Measurements from ENCODE around the gene ODAD3.
"Not testable (repeated sequence)": the region's sequence is repeated elsewhere in the genome, so short reads cannot be mapped to it uniquely, and the experiment has no call there.

ODAD3 gene

DNA sequence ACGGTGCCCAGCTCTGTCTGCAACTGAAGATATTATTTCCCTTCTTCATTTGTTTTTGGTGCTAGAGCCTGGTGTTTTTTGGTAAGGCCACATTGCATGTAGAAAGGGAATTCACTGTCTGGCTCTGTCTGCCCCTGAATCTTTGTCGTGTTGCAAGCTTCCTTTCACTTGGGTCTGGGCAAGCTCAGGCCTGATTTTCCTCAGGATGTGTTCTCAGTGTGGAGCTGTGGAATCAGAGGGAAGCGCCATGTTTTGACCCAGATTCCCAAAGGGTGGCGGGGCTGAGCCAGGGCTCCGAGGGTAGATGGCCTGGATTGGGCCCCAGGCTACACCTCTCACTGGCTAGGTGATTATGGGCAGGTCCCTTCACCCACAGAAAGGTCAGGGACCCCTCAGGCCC, 9.1 kb upstream of the ODAD3 start:
- DNase-seq (ENCODE audit: low read depth in 2 of 2, low spot score in 1 of 2), result no peak

DNA sequence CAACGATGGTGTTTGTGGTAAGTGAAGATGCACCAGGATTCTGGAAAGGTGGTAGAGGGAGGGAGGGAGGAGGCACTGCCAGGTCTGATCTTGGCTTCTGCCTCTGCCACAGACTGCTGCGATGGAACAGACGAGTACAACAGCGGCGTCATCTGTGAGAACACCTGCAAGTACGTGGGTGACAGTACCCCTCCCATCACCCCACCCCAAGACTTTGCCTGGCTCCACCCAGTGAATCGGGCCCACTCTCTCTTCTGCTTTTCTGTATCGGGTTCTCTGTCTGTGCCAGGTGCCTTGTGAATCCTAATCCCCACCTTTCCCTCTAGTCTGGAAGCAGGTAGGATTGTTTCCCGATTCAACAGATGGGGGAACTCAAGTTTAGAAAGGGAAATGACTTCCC, 3.0 kb upstream of the ODAD3 start:
- DNase-seq (ENCODE audit: low read depth in 2 of 2, low spot score in 1 of 2), result no peak

DNA sequence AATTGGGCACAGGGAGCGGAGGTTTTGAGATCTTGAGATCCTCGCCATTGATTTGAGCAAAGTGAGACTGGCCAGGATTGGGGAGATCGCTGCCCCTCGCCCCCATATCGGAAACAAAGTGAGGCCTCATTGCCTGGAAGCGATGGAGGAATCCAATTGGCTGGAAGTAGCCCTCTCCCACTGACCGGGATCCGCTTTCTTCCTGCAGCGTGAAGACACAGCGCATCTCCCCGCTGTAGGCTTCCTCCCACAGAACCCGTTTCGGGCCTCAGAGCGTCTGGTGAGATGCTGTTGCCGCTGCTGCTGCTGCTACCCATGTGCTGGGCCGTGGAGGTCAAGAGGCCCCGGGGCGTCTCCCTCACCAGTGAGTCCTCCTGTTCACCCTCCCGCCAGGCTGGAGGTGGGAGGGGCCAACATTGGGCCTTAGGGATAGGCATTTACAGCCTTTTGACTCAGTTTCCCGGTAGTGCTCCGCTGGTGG, 952 bp upstream of the ODAD3 start:
- DNase-seq (ENCODE audit: low read depth in 2 of 2, low spot score in 1 of 2), result no peak

DNA sequence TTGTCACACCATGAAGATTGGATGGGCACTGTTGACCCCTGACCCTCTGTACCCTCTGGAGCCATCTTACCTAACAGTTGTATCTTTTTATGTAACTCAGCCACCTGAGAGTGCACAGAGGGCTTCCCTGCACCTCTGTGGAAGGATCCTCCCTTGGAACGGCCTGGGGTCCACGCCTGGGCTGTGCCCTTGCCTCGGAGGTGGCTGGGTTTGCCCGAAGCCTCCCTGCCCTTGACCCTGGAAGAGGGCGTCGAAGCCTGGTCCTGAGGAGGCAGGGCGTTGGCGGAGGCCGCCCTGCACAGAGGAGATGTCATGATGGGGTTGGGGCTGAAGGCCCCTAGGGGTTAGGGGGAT, 241 bp downstream of the ODAD3 start:
- no peak for DNase-seq (ENCODE audit: low read depth in 2 of 2, low spot score in 1 of 2)

DNA sequence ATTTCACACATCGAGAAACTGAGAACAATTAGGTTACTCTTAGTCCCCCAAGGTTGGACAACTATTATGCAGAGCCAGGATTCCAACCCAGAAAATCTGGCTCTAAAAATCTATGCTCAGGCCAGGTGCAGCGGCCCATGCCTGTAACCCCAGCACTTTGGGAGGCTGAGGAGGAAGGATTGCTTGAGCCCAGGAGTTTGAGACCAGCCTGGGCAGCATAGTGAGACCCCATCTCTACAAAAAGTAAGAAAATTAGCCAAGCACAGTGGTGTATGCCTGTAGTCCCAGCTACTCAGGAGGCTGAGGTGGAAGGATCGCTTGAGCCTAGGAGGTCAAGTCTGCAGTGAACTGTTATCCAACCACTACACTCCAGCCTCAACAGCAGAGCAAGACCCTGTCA, 1.4 kb downstream of the ODAD3 start:
- DNase-seq (ENCODE audit: low read depth in 2 of 2, low spot score in 1 of 2), result not testable (repeated sequence)

DNA sequence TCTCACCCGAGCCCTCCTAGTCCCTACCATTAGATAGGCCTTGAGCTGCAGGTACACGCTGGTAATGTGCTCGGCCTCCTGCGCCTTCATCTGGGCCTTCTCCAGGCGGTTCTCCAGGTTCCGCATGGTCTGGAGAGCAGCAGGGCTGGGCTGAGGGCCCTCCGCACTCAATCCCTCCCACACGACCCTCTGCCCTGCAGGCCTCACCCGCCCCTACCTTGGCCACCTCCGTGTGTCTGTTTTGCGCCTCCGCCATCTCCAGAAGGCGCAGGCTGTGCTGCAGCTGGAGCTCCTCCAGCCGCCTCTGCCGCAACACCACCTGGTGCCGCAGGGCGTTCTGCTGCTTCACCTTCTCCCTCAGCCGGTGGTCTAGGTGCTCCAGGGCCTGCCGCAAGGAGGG, 8.3 kb downstream of the ODAD3 start:
- DNase-seq (ENCODE audit: low read depth in 2 of 2, low spot score in 1 of 2), result no peak

DNA sequence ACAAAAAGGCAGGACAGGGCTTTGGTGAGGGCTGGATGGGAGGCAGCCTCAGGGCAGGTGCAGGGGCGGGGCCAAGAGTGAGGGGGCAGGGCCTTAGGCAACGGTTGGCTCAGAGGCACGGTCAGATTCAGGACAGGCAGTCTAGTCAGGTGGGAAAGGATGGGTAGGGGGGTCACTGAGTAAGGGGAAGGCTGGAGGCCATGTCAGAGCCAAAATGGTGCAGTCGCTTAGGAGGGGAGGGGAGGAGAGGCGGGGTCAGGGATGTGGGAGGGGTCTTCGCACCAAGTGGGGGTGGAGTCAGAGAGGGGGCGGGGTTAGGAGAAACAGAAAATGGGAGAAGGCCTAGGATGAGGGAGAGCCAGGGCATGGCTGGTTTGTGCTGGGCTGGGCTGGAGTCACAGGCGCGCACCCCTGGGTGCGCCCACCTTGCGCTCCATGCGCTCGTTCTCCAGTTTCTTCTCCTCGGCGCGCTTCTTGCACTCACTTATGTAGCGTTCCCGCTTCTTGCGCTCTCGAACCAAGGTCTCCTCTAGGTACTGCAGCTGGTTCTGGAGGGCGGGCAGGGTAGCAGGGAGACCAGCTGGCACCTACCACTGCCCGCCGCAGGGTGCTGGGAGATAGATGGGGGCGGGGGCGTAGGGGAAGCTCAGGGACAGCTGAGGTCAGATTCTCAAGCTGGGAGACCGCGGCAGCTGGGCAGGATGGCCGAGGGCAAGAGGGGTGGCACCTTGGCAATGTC, 9.0 kb downstream of the ODAD3 start:
- no peak for DNase-seq (ENCODE audit: low read depth in 2 of 2, low spot score in 1 of 2)

DNA sequence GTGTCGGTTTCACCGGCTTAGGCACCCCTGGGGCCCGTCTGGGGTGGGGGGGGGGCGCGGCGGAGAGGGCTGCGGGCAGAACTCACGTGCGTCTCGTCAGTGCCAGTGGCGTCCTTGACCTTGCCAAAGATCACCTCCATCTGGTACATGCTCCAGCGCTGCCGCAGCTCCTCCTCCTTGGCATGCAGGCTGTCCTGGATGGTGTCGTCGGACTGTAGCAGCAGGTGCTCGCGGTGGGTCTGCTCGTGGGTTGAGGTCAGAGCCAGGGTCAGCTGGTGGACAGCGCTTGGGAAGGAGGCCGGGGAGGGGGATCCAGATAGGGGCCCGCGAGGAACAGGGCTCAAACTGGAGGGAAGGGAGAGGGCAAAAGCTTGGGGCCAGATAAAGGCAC, 11.1 kb downstream of the ODAD3 start:
- no peak for DNase-seq (ENCODE audit: low read depth in 2 of 2, low spot score in 1 of 2)

DNA sequence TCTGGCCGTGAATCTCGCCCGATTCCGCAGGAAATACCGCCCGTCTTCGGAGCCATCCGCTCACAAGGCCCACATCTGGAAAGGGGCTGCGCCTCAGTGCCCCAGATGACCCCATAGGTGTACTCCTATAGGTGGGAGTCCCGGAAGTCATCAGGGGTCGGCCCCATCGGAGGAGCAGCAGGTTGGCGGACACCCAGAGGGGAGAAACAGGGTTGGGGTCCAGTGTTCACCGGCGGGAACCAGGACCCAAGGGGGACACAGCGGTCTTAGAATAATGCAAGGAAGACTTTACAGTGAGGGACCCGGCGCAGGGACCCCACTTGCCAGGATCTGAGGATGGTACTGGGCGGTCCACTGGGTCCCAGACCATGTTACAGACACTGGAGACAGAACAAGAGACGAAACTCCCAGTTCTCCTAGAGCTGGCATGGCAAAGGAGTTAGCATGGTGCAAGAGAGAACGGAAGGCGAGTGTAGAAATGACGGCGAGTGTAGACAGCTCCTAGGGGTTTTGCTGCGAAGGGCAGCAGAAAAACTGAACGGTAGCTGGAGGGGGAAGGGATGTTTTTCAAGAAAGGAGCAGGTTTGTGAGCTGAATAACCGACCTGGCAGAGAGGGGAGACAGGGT, 11.6 kb downstream of the ODAD3 start:
- DNase-seq (ENCODE audit: low read depth in 2 of 2, low spot score in 1 of 2), result no peak

DNA sequence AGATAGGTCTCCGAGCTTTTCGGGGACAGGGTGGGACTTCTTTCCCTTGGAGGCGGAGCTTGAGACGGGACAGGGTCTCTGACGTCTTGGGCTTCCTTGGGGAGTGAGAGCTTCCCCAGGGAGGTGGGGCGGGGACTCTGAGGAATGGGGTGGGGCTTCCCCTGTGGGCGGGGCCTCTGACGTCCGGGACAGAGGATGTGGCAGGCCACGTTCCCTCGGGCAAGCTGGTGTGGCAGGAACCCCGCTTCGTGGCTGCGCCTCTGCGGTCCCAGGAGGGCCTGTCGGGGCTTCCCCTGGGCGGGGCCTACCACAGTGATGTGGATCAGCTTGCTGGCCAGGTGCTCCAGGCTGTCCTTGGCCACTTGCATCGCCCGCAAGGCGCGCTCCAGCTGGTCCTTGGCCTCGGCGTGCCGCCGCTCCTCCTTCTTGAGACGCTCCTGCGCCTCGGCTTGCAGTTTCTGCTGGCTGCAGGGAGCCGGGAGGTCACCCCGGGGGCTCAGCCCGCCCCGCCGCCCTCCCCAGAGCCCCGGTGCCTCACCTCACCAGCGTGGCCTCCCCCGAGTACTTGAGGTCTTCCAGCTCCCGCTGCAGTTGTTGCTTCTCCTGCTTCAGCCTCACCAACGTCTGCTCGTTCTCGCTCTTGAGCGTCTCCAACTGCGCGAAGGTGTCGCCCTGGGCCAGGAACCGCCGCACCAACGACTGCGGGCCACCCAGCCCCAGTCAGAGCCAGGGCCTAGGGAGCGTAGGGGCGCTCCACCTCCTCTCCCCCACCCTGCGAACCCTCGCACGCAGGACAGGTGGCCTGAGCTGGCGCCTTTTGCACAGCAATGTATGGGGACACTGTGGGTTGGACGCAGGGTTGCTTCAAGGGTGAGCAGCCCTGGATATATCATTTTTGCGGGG, 12.5 kb downstream of the ODAD3 start:
- DNase-seq (ENCODE audit: low read depth in 2 of 2, low spot score in 1 of 2), result peak in 1 of 2 donors; percentile 38

DNA sequence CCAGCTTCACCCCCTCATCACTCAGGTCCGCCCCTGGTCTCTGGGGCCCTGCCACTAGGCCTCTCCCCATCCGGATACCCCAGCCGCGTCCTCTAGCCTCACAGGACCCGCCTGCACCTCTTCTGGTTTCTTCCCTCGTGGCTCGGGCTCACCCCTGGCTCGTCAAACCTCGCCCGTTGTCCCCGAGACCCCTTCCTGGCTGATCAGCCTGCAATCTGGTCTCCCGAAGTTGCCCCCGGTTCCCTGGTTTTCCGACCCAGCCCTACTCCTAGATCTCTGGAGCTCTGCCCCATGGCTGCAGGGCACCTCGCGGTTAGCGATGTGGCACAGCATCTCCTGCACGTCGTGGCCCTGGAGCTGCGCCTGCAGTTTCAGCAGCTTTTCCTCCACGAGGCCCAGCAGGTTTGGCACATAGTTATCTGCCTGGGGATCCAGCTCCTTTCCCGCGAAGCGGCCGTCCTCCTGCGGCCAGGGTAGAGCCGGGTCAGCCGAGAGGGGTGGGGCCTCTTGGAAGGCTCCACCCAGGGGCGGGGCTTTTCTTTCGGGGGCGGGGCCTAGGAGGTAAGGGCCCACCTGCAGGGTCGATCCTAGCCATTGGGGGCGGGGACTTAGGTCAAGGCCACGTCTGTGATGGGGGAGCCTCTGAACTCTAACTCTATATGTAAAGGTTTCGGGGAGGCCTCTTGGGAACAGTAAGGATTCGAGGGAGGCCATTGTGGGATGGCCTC, 13.4 kb downstream of the ODAD3 start:
- no peak for DNase-seq (ENCODE audit: low read depth in 2 of 2, low spot score in 1 of 2)

DNA sequence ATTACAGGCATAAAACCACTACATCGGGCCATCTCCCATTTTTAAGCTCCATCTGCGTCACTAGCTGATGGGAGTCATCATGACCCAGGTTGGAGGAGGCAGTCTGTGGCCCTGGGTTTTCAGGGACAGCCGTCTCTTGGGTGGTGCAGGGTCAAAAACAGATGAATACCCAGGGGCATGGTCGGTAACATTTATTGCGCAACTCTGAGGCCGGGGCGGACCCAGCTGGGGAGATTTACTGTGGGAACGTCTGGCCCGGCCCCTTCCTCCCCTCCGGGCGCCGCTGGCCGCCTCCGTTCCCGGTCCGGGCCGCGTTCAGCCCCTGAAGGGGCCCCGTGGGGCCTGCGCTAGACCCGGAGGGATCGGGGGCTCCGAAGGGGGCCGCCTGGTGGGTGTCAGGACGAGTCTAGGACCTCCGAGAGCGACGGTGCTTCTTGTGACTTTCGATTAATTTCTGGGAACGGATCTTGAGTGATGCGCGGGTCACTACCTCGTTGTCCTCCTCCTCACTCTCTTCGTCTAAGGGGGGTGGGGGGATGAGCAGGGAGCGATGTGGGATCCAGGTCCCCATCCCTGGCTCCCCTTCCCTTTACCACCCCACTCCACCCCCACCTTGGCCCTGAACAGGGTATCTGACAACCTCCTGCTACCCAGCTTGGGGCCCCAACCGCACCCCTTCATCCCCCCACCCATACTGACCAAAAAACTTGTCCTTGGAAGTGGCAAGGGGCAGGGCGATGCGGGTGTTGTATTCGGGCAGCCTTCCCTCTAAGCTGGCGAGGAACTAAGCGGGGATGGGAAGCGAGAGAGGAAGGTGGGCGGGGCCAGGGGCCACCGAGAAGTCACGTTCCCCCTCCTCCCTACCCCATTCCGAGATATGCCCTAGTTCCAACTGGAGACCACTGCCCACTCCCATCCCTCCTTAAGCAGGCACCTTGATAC, 14.2 kb downstream of the ODAD3 start:
- no peak for DNase-seq (ENCODE audit: low read depth in 2 of 2, low spot score in 1 of 2)

DNA sequence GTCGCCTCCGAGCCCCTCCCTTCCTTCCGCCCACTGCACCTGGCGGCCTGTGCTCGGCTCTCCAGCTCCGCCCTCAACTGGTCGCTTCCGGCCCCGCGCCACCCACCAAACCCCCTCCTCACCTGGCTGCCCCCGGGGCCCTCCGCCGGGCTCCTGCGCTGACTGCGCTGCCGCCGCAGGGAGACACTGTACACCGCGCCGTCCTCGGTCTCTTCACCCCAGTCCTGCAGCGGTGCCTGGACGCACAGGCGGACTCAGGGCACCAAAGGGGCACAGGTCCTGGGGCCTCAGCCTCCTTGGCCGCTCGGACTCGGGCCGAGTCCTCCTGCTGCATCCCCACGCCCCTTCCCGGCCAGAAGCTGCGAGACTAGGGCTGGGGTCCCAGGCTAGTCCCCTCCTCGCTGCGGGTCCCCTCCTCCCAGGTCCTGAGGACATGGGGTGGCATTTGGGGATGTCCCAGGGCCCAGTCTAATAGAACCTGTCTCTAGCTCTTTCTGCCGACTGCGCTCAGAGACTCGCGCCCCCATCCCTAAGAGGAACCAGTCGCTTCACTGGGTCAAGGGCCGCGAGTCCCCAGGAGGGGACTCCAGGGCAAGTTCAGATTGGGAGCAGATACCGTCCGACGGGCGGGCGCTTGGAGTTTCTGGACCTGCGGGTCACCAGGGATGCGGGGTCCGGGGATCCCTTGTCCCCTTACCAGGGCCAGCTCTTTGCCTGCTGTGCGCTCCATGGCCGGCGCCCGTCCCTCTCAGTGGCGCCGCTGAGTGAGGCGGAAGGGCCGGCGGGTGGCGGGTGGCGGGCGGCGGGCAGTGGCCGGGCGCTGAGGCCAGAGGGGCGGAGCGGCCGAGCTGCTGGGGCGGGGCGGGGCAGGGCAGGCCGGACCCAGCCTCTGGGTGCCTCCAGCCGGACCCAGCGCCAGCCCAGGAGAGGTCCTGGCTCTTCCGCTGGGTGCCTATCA, 16.1 kb downstream of the ODAD3 start, which contains the start of gene RGL3:
Gene RGL3, minus strand, starts transcription at position 766 of the 958 bp plus-strand sequence. Its CDS starts 36 bp downstream, at position 730.
- DNase-seq (ENCODE audit: low read depth in 2 of 2, low spot score in 1 of 2), result no peak

DNA sequence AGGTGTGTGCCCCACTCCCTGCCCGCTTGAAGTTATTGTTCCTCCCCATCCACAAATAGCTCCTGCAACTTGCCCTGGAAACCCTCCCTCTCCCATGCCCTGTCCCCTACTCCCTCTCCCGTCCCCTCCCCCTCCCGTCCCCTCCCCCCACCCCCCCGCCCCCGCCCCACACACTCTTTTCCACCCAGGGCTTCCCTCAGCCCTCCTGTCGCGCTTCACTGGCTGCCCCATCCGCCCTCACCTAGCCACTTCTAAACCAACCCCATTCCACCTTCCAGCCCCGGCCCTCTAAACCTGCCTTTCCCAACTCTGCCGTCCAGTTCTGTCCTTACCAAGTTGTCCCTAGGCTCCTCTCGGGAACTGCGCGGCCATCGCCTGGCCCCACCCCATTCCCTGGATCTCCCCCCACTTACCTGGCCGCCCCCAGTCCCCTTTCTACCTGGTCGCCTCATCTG, 16.8 kb downstream of the ODAD3 start:
- DNase-seq (ENCODE audit: low read depth in 2 of 2, low spot score in 1 of 2), result no peak

DNA sequence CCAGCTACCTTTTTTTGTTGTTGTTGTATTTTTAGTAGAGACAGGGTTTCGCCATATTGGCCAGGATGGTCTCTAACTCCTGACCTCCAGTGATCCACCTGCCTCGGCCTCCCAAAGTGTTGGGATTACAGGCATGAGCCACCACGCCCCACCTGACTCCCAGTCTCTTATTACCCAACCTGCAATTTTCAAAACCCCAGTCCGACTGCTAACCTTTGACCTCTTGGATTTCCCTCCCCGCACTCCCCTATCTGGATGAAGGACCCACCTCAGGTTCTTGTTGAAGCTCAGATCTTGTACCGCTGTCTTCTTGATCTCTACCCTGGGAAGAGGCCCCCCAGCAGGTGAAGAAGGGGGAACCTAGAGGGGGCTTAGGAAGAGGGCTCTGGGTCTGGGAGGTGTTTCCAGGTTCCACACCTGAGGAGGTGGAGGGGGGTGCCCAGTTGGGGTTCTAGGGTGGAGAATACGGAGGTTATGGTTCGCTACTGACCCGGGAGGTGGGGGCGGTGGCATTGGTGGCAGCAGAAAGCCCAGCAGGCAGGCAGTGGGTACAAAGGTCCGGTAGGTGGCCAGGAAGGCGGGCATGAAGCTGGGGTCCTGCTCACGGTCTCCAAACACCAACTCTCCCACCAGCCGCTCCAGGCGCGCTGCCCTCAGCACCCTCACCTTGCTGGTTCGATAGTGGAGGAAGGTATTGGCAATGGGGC, 18.4 kb downstream of the ODAD3 start:
- DNase-seq (ENCODE audit: low read depth in 2 of 2, low spot score in 1 of 2), result no peak

DNA sequence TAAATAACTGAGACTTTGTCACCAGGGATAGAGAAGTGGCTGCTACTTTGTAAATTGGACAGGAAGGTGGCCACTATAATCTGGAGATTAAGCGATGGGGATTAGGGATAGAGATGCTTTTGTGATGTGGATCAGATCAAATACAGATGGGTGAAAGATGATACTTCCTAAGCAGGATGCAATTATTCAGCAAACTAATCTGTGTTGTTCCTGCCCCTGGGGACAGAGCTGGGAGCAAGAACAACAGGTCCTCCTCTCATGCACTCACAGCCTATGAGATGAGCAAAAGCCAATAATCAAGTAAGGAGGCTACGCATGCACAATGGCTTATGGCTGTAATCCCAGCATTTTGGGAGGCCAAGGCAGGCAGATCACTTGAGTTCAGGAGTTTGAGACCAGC, 20.4 kb downstream of the ODAD3 start:
- DNase-seq (ENCODE audit: low read depth in 2 of 2, low spot score in 1 of 2), result no peak

DNA sequence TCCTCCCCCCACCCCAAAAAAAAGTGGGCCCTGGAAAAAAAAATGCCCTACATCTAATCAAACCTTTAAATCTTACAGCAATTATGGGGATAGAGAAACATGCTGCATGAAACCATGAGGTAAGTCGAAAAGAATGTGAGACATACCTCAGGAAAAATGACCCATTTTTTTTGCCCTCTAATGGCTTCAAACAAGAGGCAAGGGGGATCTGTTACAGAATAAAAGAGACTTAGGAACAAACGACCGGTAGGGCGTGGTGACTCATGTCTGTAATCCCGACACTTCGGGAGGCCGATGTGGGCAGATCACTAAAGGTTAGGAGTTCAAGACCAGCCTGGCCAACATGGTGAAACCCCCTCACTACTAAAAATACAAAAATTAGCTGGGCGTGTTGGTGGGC, 24.2 kb downstream of the ODAD3 start:
- DNase-seq (ENCODE audit: low read depth in 2 of 2, low spot score in 1 of 2), result no peak

DNA sequence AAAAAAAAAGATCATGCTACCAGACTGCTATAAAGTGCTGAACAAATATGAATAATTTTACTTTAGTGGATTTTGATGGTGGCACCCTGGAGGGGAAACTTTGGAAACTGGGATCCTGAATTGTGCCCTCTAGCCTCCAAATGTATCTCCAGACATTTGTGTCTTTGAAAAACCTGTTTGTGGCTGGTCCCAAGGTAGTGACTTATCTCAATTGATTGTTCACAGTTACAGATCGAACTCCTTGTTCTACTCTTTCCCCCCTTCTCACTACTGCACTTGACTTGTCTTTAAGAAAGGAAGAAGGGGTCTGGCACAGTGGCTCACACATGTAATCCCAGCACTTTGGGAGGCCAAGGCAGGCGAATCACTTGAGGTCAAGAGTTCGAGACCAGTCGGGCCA, 26.3 kb downstream of the ODAD3 start:
- no peak for DNase-seq (ENCODE audit: low read depth in 2 of 2, low spot score in 1 of 2)

Data from stimulated activated CD8-positive, alpha-beta memory T cell treated with anti-CD3 and anti-CD28 coated beads, Interleukin-4, amount 100 ng/mL, for 1 hour (primary cell).